ENCODE data around the gene SARDH.
"Not testable (repeated sequence)": the region's sequence is repeated elsewhere in the genome, so short reads cannot be mapped to it uniquely, and the experiment has no call there.

- TF ChIP-seq POLR2A, CTCF (IDR thresholded peaks at IDR 0.05): not testable (repeated sequence)
Measured at GRCh38 chr9:133766234-133766633, 28.1 kb upstream of the SARDH start.
